HG02610 (cell line): ENCODE data around the gene SHROOM3.
A peak's percentile ranks its signal among the peaks of the same experiment; 100 is the strongest.

Experiments used
- ATAC-seq: cut with Tn5 transposase; IDR thresholded peaks from one replicate; pipeline ENCODE4 v1.9.1; 2021; ENCODE audit warnings: mild to moderate bottlenecking, moderate library complexity; ENCODE audit not compliant: unreplicated experiment

SHROOM3 gene

GRCh38 chr4:76738086-76738931 lies 303.3 kb downstream of the SHROOM3 start:
- peak; percentile 71 for ATAC-seq

DNA sequence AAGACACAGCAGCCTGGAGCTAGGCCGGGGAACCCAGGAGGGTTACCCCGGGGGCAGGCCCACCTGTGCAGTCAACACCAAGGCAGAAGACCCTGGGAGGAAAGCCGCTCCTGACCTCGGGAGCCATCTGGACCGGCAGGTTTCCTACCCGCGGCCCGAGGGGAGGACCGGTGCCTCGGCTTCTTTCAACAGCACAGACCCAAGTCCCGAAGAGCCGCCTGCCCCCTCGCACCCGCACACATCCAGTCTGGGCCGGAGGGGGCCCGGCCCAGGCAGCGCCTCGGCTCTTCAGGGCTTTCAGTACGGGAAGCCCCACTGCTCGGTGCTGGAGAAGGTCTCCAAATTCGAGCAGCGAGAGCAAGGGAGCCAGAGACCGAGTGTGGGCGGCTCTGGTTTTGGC lies 305.2 kb downstream of the SHROOM3 start:
- ATAC-seq: no peak

GRCh38 chr4:76740866-76741662 lies 306.0 kb downstream of the SHROOM3 start:
- ATAC-seq: no peak

DNA sequence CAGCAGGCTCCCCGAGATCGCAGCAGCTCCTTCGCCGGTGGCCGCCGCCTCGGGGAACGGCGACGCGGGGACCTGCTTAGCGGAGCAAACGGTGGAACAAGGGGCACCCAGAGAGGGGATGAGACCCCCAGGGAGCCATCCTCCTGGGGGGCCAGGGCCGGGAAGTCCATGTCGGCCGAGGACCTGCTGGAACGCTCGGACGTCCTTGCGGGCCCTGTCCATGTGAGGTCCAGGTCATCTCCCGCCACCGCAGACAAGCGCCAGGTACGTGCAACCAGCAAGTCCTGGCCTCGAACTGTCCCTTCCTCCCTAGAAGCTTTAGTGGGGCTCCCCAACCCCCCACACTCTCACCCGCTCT lies 306.6 kb downstream of the SHROOM3 start:
- ATAC-seq: no peak

DNA sequence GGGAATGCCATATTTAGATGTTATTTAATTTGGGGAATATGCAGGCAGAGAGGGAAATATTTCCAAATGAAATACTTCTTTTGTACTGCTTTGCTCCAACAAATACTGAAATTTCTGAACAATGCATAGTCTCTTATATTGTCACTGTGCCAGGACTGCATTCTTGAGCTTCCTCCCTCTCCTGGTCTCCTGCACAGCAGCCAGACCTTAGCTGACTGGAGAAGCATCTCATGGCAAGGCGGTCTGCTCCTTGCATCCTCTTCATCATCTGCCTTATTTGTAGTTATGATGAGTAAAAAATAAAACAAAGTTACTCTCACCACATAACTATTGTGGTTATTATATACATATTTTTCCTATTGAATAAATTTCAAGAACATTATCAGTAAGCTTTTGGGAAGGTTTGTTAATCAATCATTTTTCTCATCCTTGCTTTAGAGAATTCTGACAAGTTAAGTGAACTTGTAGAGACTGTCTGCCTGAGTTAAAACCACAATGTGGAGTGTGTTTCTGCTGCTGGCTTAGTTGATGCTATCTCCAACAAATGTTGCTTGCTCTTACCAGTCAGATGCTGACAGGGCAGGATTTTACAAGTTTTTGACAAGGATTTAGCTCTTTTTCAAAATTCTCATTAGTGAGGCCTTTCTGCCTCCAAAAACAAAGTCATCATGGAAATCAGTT lies 309.4 kb downstream of the SHROOM3 start:
- ATAC-seq: no peak

DNA sequence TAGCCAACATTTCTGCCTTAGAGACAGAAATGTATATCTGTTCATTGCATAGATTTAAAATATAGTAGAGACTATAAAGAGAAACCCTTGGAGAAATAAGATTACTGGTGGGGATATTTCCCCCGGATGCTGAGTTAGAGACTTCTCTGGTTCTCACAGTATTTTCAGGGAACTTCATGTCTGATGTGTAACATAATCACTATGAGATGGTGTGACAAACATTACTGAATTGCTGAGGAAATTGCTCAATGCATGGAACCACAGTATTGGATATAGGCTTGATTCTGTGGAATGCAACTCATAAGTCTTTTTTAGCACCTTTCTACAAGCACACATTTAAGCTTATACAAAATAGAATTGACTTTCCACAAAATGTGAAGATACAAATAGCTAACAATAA lies 310.2 kb downstream of the SHROOM3 start:
- no peak for ATAC-seq

DNA sequence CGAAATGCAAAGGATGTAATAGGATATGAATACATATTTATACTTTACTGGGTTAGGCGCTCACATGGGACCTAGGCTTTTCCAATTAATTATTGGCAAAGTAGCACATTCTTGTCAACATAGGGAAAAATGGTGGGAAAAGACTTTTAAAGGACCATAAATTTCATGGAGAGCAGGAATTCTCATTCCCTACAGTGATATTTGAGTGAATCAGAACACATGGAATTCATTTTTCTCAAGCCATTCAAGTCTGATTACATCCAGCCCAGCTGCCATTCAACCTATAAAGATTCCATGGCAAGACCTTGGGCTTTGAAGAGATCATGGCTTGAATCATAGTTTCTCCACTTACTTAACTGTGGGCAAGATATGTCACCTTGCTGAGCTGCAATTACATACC lies 312.5 kb downstream of the SHROOM3 start:
- no peak for ATAC-seq

DNA sequence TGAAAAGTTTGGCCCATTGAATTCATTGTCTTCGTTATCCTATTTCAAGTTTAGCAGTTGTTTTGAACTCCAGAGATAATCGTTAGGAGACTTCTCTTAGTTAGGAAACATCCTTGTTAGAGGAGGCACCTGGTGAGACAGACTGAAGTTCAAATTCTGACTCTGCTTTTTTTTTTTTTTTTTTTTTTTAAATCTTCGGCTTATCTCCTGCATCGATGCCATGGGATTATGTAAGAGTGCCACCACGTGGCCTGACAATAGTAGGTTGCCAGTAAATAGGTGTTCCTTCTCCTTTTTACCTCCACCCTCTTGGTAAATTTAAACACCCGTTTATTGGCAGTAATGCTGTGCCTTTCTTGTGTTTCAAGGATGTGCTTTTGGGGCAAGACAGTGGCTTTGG lies 313.6 kb downstream of the SHROOM3 start:
- ATAC-seq: no peak

GRCh38 chr4:76749355-76749754 lies 314.3 kb downstream of the SHROOM3 start:
- no peak for ATAC-seq

- ATAC-seq: no peak
These were observed 315.7 kb downstream of the SHROOM3 start for GRCh38 chr4:76750716-76751115.

DNA sequence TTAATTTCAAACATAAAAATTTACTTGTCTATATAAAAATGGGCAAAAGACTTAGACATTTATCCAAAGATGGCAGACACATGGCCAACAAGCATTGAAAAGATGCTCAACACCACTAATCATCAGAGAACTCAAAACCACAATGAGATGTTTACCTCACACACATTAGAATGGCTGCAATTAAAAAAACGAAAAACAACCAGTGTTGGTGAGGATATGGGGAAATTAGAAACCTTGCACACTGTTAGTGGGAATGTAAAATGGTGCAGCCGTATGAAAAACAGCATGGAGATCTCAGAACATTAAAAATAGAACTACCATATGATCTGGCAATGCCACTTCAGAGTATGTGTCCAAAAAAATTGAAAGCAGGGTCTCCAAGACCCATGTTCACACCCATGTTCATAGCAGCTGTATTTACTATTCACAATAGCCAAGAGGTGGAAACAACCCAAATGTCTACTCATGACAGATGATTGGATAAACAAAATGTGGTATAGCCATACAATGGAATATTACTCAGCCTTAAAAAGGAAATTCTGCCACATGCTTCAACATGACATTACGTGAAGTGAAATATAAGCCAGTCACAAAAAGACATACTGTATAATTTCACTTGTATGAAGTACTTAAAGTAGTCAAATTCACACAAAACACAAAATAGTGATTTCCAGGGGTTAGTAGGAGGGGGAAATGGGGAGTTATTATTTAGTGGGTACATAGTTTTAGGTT lies 316.7 kb downstream of the SHROOM3 start:
- no peak for ATAC-seq

DNA sequence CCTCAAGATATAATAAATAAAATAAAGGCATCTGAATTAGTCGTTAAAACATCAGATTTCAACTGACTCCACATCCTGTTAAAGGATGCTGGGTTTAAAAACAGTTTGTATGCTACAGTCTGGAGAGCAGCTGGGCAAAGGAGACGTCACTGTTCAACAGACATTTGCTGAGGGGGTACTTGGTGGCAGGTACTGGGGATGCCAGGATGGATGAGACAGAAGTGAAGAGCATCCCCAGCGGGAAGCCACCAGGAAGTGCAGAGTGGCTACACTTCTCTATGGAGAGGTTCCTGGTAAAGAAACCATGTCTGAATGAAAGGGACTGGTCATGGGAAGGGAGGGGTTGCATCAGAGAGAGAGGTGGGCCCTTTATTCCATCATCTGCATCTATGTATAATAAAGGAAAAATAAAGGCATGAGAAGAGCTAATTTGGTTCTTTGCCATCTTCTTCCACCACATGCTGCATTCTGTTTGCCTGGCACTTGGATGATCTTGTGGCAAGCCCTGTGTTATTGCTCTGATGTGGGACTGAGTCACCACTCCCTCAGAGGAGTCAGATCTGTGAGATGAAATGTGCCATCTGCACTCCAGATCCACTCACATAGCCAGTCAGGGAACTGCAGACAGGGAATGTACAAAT lies 318.0 kb downstream of the SHROOM3 start:
- ATAC-seq: no peak

DNA sequence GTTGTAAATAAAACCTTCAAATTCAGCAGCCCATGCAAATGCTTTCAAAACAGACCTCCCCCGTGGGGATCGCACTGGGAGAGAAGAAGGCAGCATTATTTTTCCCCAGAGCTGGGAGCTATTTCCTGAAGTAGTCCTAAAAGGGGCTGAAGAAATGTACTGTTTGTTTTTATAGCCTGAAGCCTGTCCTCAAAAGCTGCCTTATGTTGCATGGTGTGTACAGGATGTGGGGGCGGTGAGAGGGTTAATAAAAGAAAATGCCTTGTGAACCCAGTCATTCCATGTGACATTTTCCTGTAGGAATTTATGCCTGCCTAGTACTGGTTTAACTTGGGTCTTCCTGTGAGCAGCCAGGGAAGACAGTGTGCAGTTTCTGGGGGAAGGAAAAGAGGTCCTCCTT lies 318.8 kb downstream of the SHROOM3 start:
- ATAC-seq: no peak

DNA sequence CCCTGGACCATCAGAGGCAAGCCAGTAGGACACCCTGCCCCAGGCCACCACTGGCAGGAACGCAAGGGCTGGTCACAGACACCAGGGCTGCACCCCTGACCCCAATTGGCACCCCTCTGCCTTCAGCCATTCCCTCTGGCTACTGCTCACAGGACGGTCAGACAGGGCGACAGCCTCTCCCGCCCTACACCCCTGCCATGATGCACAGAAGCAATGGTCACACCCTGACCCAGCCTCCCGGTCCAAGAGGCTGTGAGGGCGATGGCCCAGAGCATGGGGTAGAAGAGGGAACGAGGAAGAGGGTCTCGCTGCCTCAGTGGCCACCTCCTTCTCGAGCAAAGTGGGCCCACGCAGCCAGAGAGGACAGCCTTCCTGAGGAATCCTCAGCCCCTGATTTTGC lies 319.4 kb downstream of the SHROOM3 start:
- no peak for ATAC-seq

DNA sequence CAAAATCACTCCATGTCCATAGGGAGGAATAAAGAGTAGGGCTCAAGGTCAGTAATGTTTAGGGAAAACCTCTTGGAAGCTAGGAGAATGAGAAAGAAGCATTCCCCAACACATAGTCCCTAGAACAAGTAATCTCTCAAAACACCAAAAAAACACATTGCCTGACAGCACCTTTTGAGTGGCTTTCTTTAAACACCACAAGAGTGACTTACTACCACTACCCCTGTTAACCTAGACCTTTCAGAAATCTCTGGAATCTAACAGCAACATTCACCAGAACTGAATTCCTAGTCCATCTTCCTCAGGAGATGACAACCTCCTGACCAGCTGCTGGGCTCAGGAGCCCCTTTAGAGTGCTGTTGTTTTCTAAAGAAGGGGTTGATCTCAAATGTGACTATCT lies 320.7 kb downstream of the SHROOM3 start:
- no peak for ATAC-seq

- no peak for ATAC-seq
These were observed 321.4 kb downstream of the SHROOM3 start for GRCh38 chr4:76756416-76756815.

- ATAC-seq: no peak
These were observed 322.4 kb downstream of the SHROOM3 start for GRCh38 chr4:76757418-76757939.

GRCh38 chr4:76758290-76758882 lies 323.4 kb downstream of the SHROOM3 start:
- ATAC-seq: no peak

DNA sequence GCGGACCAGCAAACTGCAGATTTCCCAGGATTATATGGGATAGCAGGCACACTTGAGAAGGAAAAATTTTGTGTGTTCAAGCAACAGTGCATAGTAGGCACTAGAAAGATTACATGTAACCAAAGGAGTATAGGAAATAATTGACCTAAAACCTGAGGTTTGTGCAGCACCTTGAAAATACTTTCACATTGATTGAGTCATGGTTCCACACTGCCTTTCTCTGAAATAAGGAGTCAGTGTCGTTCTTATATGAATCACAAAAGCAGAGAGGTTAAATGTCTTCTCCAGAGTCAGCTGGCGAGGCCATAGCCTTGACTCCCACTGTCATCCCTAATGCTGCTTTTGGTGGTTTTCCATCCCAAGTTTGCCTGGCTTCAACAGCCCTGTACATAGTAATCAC lies 324.0 kb downstream of the SHROOM3 start:
- no peak for ATAC-seq

- no peak for ATAC-seq
These were observed 325.2 kb downstream of the SHROOM3 start for GRCh38 chr4:76760193-76760592.
